ENCODE data around the gene TSPAN9.
A peak's percentile ranks its signal among the peaks of the same experiment; 100 is the strongest.

TSPAN9 gene

GRCh38 chr12:3200814-3201233 is 123.6 kb downstream of the TSPAN9 start:
- H3K4me1 ChIP-seq (ENCODE audit: control insufficient read depth in 5 of 5, insufficient read depth in 5 of 5, low read length in 5 of 5): peaks cover 1 to 44% (median 31%) of the 10 kb centered on the region in 5 donors
- peak overlapping the region in 4 of 5 donors; percentile 39 to 65 (median 58) for H3K4me3 ChIP-seq (ENCODE audit: low read depth in 1 of 5, low read length in 5 of 5)
- H3K36me3 ChIP-seq (ENCODE audit: control insufficient read depth in 5 of 5, insufficient read depth in 5 of 5, low read length in 5 of 5): no peaks in the 10 kb centered on the region
- peaks cover 0 to 18% (median 6%) of the 10 kb centered on the region in 5 donors for H3K27me3 ChIP-seq (ENCODE audit: control insufficient read depth in 5 of 5, insufficient read depth in 4 of 5, low read length in 5 of 5)
- no peak overlapping the region for H3K27ac ChIP-seq (ENCODE audit: low read depth, low read length)
- no peaks in the 10 kb centered on the region for H3K9me3 ChIP-seq (ENCODE audit: control insufficient read depth in 5 of 5, low read length in 5 of 5)
- no peak overlapping the region for H3K9ac ChIP-seq (ENCODE audit: low read length in 5 of 5)

- peaks cover 0 to 18% (median 6%) of the 10 kb centered on the region in 5 donors for H3K27me3 ChIP-seq (ENCODE audit: control insufficient read depth in 5 of 5, insufficient read depth in 4 of 5, low read length in 5 of 5)
- H3K27ac ChIP-seq (ENCODE audit: low read depth, low read length): no peak overlapping the region
- no peak overlapping the region for H3K4me3 ChIP-seq (ENCODE audit: low read depth in 1 of 5, low read length in 5 of 5)
- no peaks in the 10 kb centered on the region for H3K9me3 ChIP-seq (ENCODE audit: control insufficient read depth in 5 of 5, low read length in 5 of 5)
- H3K36me3 ChIP-seq (ENCODE audit: control insufficient read depth in 5 of 5, insufficient read depth in 5 of 5, low read length in 5 of 5): peaks cover 0 to 4% (median 0%) of the 10 kb centered on the region in 5 donors
- peaks cover 1 to 51% (median 35%) of the 10 kb centered on the region in 5 donors for H3K4me1 ChIP-seq (ENCODE audit: control insufficient read depth in 5 of 5, insufficient read depth in 5 of 5, low read length in 5 of 5)
- no peak overlapping the region for H3K9ac ChIP-seq (ENCODE audit: low read length in 5 of 5)
These were observed 124.3 kb downstream of the TSPAN9 start for GRCh38 chr12:3201339-3202051.

- H3K9ac ChIP-seq (ENCODE audit: low read length in 5 of 5): no peak overlapping the region
- peaks cover 1 to 53% (median 35%) of the 10 kb centered on the region in 5 donors for H3K4me1 ChIP-seq (ENCODE audit: control insufficient read depth in 5 of 5, insufficient read depth in 5 of 5, low read length in 5 of 5)
- H3K27ac ChIP-seq (ENCODE audit: low read depth, low read length): no peak overlapping the region
These were observed 124.9 kb downstream of the TSPAN9 start for GRCh38 chr12:3202096-3202495.

GRCh38 chr12:3202734-3203446 is 125.7 kb downstream of the TSPAN9 start:
- Histone ChIP-seq H3K27me3 (ENCODE audit: control insufficient read depth in 5 of 5, insufficient read depth in 4 of 5, low read length in 5 of 5) (peaks cover 0 to 18% (median 6%) of the 10 kb centered on the region in 5 donors), H3K27ac (ENCODE audit: low read depth, low read length) (no peak overlapping the region), H3K4me1 (ENCODE audit: control insufficient read depth in 5 of 5, insufficient read depth in 5 of 5, low read length in 5 of 5) (peaks cover 1 to 53% (median 35%) of the 10 kb centered on the region in 5 donors), H3K9ac (ENCODE audit: low read length in 5 of 5) (no peak overlapping the region), H3K4me3 (ENCODE audit: low read depth in 1 of 5, low read length in 5 of 5) (no peak overlapping the region), H3K9me3 (ENCODE audit: control insufficient read depth in 5 of 5, low read length in 5 of 5) (no peaks in the 10 kb centered on the region), H3K36me3 (ENCODE audit: control insufficient read depth in 5 of 5, insufficient read depth in 5 of 5, low read length in 5 of 5) (peaks cover 0 to 8% (median 0%) of the 10 kb centered on the region in 5 donors)

More at GRCh38 chr12:3202096-3202495, 124.9 kb downstream of the TSPAN9 start:
- H3K36me3 ChIP-seq (ENCODE audit: control insufficient read depth in 5 of 5, insufficient read depth in 5 of 5, low read length in 5 of 5): peaks cover 0 to 4% (median 0%) of the 10 kb centered on the region in 5 donors
- no peak overlapping the region for H3K4me3 ChIP-seq (ENCODE audit: low read depth in 1 of 5, low read length in 5 of 5)
- peaks cover 0 to 18% (median 6%) of the 10 kb centered on the region in 5 donors for H3K27me3 ChIP-seq (ENCODE audit: control insufficient read depth in 5 of 5, insufficient read depth in 4 of 5, low read length in 5 of 5)
- no peaks in the 10 kb centered on the region for H3K9me3 ChIP-seq (ENCODE audit: control insufficient read depth in 5 of 5, low read length in 5 of 5)

- peaks cover 1 to 53% (median 35%) of the 10 kb centered on the region in 5 donors for H3K4me1 ChIP-seq (ENCODE audit: control insufficient read depth in 5 of 5, insufficient read depth in 5 of 5, low read length in 5 of 5)
- H3K4me3 ChIP-seq (ENCODE audit: low read depth in 1 of 5, low read length in 5 of 5): no peak overlapping the region
- no peak overlapping the region for H3K27ac ChIP-seq (ENCODE audit: low read depth, low read length)
- peaks cover 0 to 18% (median 6%) of the 10 kb centered on the region in 5 donors for H3K27me3 ChIP-seq (ENCODE audit: control insufficient read depth in 5 of 5, insufficient read depth in 4 of 5, low read length in 5 of 5)
- peaks cover 0 to 8% (median 0%) of the 10 kb centered on the region in 5 donors for H3K36me3 ChIP-seq (ENCODE audit: control insufficient read depth in 5 of 5, insufficient read depth in 5 of 5, low read length in 5 of 5)
- no peaks in the 10 kb centered on the region for H3K9me3 ChIP-seq (ENCODE audit: control insufficient read depth in 5 of 5, low read length in 5 of 5)
- no peak overlapping the region for H3K9ac ChIP-seq (ENCODE audit: low read length in 5 of 5)
These were observed 126.5 kb downstream of the TSPAN9 start for GRCh38 chr12:3203713-3204112.

- H3K9ac ChIP-seq (ENCODE audit: low read length in 5 of 5): no peak overlapping the region
- no peak overlapping the region for H3K4me3 ChIP-seq (ENCODE audit: low read depth in 1 of 5, low read length in 5 of 5)
- H3K27me3 ChIP-seq (ENCODE audit: control insufficient read depth in 5 of 5, insufficient read depth in 4 of 5, low read length in 5 of 5): peaks cover 0 to 16% (median 6%) of the 10 kb centered on the region in 5 donors
- H3K9me3 ChIP-seq (ENCODE audit: control insufficient read depth in 5 of 5, low read length in 5 of 5): no peaks in the 10 kb centered on the region
- peaks cover 0 to 8% (median 0%) of the 10 kb centered on the region in 5 donors for H3K36me3 ChIP-seq (ENCODE audit: control insufficient read depth in 5 of 5, insufficient read depth in 5 of 5, low read length in 5 of 5)
- no peak overlapping the region for H3K27ac ChIP-seq (ENCODE audit: low read depth, low read length)
- peaks cover 1 to 50% (median 33%) of the 10 kb centered on the region in 5 donors for H3K4me1 ChIP-seq (ENCODE audit: control insufficient read depth in 5 of 5, insufficient read depth in 5 of 5, low read length in 5 of 5)
These were observed 127.0 kb downstream of the TSPAN9 start for GRCh38 chr12:3204143-3204542.

GRCh38 chr12:3204730-3205531 is 127.8 kb downstream of the TSPAN9 start:
- H3K4me1 ChIP-seq (ENCODE audit: control insufficient read depth in 5 of 5, insufficient read depth in 5 of 5, low read length in 5 of 5): peaks cover 1 to 43% (median 25%) of the 10 kb centered on the region in 5 donors
- no peak overlapping the region for H3K4me3 ChIP-seq (ENCODE audit: low read depth in 1 of 5, low read length in 5 of 5)
- H3K27me3 ChIP-seq (ENCODE audit: control insufficient read depth in 5 of 5, insufficient read depth in 4 of 5, low read length in 5 of 5): peaks cover 0 to 11% (median 6%) of the 10 kb centered on the region in 5 donors
- H3K27ac ChIP-seq (ENCODE audit: low read depth, low read length): no peak overlapping the region
- no peaks in the 10 kb centered on the region for H3K9me3 ChIP-seq (ENCODE audit: control insufficient read depth in 5 of 5, low read length in 5 of 5)
- no peak overlapping the region for H3K9ac ChIP-seq (ENCODE audit: low read length in 5 of 5)
- H3K36me3 ChIP-seq (ENCODE audit: control insufficient read depth in 5 of 5, insufficient read depth in 5 of 5, low read length in 5 of 5): peaks cover 0 to 8% (median 0%) of the 10 kb centered on the region in 5 donors

GRCh38 chr12:3205742-3206519 is 128.8 kb downstream of the TSPAN9 start:
- Histone ChIP-seq H3K27me3 (ENCODE audit: control insufficient read depth in 5 of 5, insufficient read depth in 4 of 5, low read length in 5 of 5) (peaks cover 0 to 11% (median 6%) of the 10 kb centered on the region in 5 donors), H3K27ac (ENCODE audit: low read depth, low read length) (no peak overlapping the region), H3K9me3 (ENCODE audit: control insufficient read depth in 5 of 5, low read length in 5 of 5) (no peaks in the 10 kb centered on the region), H3K36me3 (ENCODE audit: control insufficient read depth in 5 of 5, insufficient read depth in 5 of 5, low read length in 5 of 5) (peaks cover 0 to 8% (median 0%) of the 10 kb centered on the region in 5 donors), H3K9ac (ENCODE audit: low read length in 5 of 5) (peak overlapping the region in 1 of 5 donors; percentile 7), H3K4me3 (ENCODE audit: low read depth in 1 of 5, low read length in 5 of 5) (no peak overlapping the region), H3K4me1 (ENCODE audit: control insufficient read depth in 5 of 5, insufficient read depth in 5 of 5, low read length in 5 of 5) (peaks cover 1 to 37% (median 16%) of the 10 kb centered on the region in 5 donors)

- Histone ChIP-seq H3K36me3 (ENCODE audit: control insufficient read depth in 5 of 5, insufficient read depth in 5 of 5, low read length in 5 of 5) (peaks cover 0 to 8% (median 0%) of the 10 kb centered on the region in 5 donors), H3K4me3 (ENCODE audit: low read depth in 1 of 5, low read length in 5 of 5) (no peak overlapping the region), H3K4me1 (ENCODE audit: control insufficient read depth in 5 of 5, insufficient read depth in 5 of 5, low read length in 5 of 5) (peaks cover 0 to 34% (median 11%) of the 10 kb centered on the region in 5 donors), H3K9me3 (ENCODE audit: control insufficient read depth in 5 of 5, low read length in 5 of 5) (no peaks in the 10 kb centered on the region), H3K27ac (ENCODE audit: low read depth, low read length) (no peak overlapping the region), H3K9ac (ENCODE audit: low read length in 5 of 5) (peak overlapping the region in 1 of 5 donors; percentile 7), H3K27me3 (ENCODE audit: control insufficient read depth in 5 of 5, insufficient read depth in 4 of 5, low read length in 5 of 5) (peaks cover 0 to 8% (median 5%) of the 10 kb centered on the region in 5 donors)
These were observed 129.4 kb downstream of the TSPAN9 start for GRCh38 chr12:3206536-3207072.
